Caco-2 (cell line): Measurements from ENCODE around the gene PCNP. TPM values are rescaled to one million over a fixed set of nuclear protein-coding genes. Genes with fewer than 3 reads are reported as not detected.
"Not testable (repeated sequence)": the region's sequence is repeated elsewhere in the genome, so short reads cannot be mapped to it uniquely, and the experiment has no call there.

Experiments
- BruUV-seq: library from RNA; stranded (reverse); fragments of 400-500 nt; replicated peaks from 2 replicates; lab custom pipeline; 2021; lab: Mats Ljungman, UMichigan
- CTCF ChIA-PET: fragments of 300-600 bp; sonication (Branson Sonifier 250); formaldehyde crosslinking; loops from one replicate; lab custom pipeline; 2022; ENCODE audit warnings: antibody characterized with exemption; lab: Charles Lee
- POLR2A ChIA-PET: fragments of 300-600 bp; sonication (Branson Sonifier 250); formaldehyde crosslinking; loops from one replicate; lab custom pipeline; 2022; ENCODE audit warnings: antibody characterized with exemption; lab: Charles Lee
- DNase-seq, 2 experiments: peaks; one replicate each; pipeline versions ENCODE4 v3.0.0 to v3.0.0-alpha.2; 2020 to 2022
- H3K27me3 ChIP-seq: replicated peaks from 2 replicates; pipeline ENCODE4 v1.6.0; 2011; ENCODE audit warnings: low read length; ENCODE audit not compliant: control insufficient read depth, insufficient read depth
- H3K36me3 ChIP-seq: 2 replicates; pipeline ENCODE4 v1.5.1; 2011; ENCODE audit warnings: low read length; ENCODE audit not compliant: control insufficient read depth, insufficient read depth
- H3K4me1 ChIP-seq: fragments of 250-450 bp; sonication (Bioruptor Pico); 2 replicates; pipeline ENCODE4 v1.5.1; 2020; ENCODE audit warnings: mild to moderate bottlenecking
- H3K4me3 ChIP-seq: 2 replicates; pipeline ENCODE4 v1.5.1; 2011; ENCODE audit warnings: low read depth, mild to moderate bottlenecking, control low read depth, low read length
- H3K9me3 ChIP-seq: fragments of 250-450 bp; sonication (Bioruptor Pico); 2 replicates; pipeline ENCODE4 v1.5.1; 2020; ENCODE audit warnings: mild to moderate bottlenecking, moderate library complexity
- H3K27ac Mint-ChIP-seq: one replicate; pipeline ENCODE4 v1.8.0; 2022; ENCODE audit warnings: mixed read lengths; ENCODE audit not compliant: unreplicated experiment
- H3K27me3 Mint-ChIP-seq: one replicate; pipeline ENCODE4 v1.8.0; 2022; ENCODE audit warnings: mixed read lengths; ENCODE audit not compliant: insufficient read depth, unreplicated experiment
- H3K36me3 Mint-ChIP-seq: one replicate; pipeline ENCODE4 v1.8.0; 2022; ENCODE audit warnings: mild to moderate bottlenecking, mixed read lengths; ENCODE audit not compliant: insufficient read depth, unreplicated experiment
- H3K4me1 Mint-ChIP-seq: one replicate; pipeline ENCODE4 v1.8.0; 2022; ENCODE audit warnings: low read depth, mixed read lengths; ENCODE audit not compliant: unreplicated experiment
- H3K4me3 Mint-ChIP-seq: one replicate; pipeline ENCODE4 v1.8.0; 2022; ENCODE audit warnings: mild to moderate bottlenecking, moderate library complexity, mixed read lengths; ENCODE audit not compliant: unreplicated experiment
- H3K9me3 Mint-ChIP-seq: one replicate; pipeline ENCODE4 v1.8.0; 2022; ENCODE audit warnings: mixed read lengths; ENCODE audit not compliant: unreplicated experiment
- intact Hi-C: fragments of 100-400 bp; cut with micrococcal nuclease; formaldehyde crosslinking; loops from one replicate; pipeline ENCODE4 v1.10.0; 2022; ENCODE audit not compliant: unreplicated experiment
- total RNA-seq: library from RNA; stranded (reverse); gene quantifications from 2 replicates; pipeline ENCODE4 v1.2.3, GENCODE V29; 2022
- TF ChIP-seq, protein P1 (sequence below), 2 experiments: fragments of 200-600 bp in 1 of 2; IDR thresholded peaks; 1 replicate in 1 of 2; 2 replicates in 1 of 2; pipeline versions ENCODE4 v1.5.1 to v1.8.0; 2011 to 2022; ENCODE audit warnings: antibody characterized with exemption in 1 of 2, control low read depth in 1 of 2, inconsistent platforms in 1 of 2, low read depth in 1 of 2, low read length in 1 of 2, mild to moderate bottlenecking in 1 of 2, moderate library complexity in 1 of 2; ENCODE audit not compliant: insufficient read depth in 1 of 2, severe bottlenecking in 1 of 2, unreplicated experiment in 1 of 2

The PCNP gene
- total RNA-seq, 1 experiment from 2014 or later, result 141 TPM

DNA sequence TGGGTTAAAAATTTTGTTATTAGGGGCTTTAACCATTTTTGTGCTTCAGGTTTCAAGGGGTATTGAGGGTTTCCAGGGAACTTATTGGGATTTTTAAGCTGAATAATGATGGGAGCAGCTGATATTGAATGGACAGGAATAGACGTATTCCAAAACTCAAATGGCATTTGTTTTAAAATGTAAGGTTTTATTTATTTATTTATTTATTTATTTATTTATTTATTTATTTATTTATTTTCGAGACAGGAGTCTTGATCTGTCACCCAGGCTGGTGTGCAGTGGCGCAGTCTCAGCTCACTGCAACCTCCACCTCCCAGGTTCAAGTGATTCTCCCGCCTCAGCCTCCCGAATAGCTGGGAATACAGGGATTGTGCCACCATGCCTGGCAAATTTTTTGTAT lies 38.8 kb upstream of the PCNP start:
- Mint-ChIP-seq H3K4me3 (no peak overlapping the region), H3K4me1 (peaks cover 16% of the 10 kb centered on the region), H3K36me3 (no peaks in the 10 kb centered on the region), H3K27ac (no peak overlapping the region), H3K27me3 (peaks cover 5% of the 10 kb centered on the region), H3K9me3 (peaks cover 4% of the 10 kb centered on the region)
- H3K4me1 ChIP-seq, result peaks cover 12% of the 10 kb centered on the region
- no TSS peak for BruUV-seq
- H3K36me3 ChIP-seq, result no peaks in the 10 kb centered on the region
- TF ChIP-seq, protein P1, sequence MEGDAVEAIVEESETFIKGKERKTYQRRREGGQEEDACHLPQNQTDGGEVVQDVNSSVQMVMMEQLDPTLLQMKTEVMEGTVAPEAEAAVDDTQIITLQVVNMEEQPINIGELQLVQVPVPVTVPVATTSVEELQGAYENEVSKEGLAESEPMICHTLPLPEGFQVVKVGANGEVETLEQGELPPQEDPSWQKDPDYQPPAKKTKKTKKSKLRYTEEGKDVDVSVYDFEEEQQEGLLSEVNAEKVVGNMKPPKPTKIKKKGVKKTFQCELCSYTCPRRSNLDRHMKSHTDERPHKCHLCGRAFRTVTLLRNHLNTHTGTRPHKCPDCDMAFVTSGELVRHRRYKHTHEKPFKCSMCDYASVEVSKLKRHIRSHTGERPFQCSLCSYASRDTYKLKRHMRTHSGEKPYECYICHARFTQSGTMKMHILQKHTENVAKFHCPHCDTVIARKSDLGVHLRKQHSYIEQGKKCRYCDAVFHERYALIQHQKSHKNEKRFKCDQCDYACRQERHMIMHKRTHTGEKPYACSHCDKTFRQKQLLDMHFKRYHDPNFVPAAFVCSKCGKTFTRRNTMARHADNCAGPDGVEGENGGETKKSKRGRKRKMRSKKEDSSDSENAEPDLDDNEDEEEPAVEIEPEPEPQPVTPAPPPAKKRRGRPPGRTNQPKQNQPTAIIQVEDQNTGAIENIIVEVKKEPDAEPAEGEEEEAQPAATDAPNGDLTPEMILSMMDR (IDR thresholded peaks at IDR 0.05; ENCODE audit: insufficient read depth in 1 of 2, low read depth in 1 of 2, low read length in 1 of 2, severe bottlenecking in 1 of 2, unreplicated experiment in 1 of 2), result no peak
- CTCF ChIA-PET, result no interaction called here
- no peaks in the 10 kb centered on the region for H3K27me3 ChIP-seq
- intact Hi-C loops, result no loop called here
- DNase-seq, result no peak
- H3K4me3 ChIP-seq, result no peak overlapping the region
- POLR2A ChIA-PET, result no interaction called here
- 0 out of 2 replicates have a peak, but pooled peaks cover 4% of the 10 kb centered on the region for H3K9me3 ChIP-seq

DNA sequence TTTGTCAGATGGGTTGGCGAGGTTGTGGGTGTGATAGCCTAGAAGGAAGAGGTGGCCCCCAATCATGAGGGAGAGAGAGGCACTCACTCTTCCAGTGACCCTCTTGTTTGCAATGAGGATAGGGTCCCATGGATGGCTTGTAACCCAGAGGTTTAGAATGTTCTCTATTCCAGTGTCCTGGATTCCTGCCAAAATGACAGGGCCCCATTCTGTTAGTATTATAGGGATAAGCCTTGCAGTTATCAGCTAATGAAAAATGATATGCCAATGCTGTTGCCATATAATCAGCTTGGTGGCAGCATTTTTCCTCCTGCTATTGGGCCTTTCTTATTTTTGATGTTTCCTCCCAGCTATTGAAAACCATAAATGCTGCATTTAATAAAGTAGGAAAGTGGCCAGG lies 37.7 kb upstream of the PCNP start:
- Mint-ChIP-seq H3K9me3 (no peaks in the 10 kb centered on the region), H3K27me3 (peaks cover 5% of the 10 kb centered on the region), H3K4me3 (no peak overlapping the region), H3K27ac (no peak overlapping the region), H3K4me1 (peaks cover 16% of the 10 kb centered on the region), H3K36me3 (no peaks in the 10 kb centered on the region)
- no TSS peak for BruUV-seq
- Histone ChIP-seq H3K4me3 (no peak overlapping the region), H3K9me3 (no peaks in the 10 kb centered on the region), H3K36me3 (no peaks in the 10 kb centered on the region), H3K4me1 (peaks cover 12% of the 10 kb centered on the region), H3K27me3 (no peaks in the 10 kb centered on the region)
- POLR2A ChIA-PET, result no interaction called here
- no peak for DNase-seq
- intact Hi-C loops, result no loop called here
- TF ChIP-seq, protein P1 (IDR thresholded peaks at IDR 0.05; ENCODE audit: insufficient read depth in 1 of 2, low read depth in 1 of 2, low read length in 1 of 2, severe bottlenecking in 1 of 2, unreplicated experiment in 1 of 2), result no peak
- CTCF ChIA-PET, result no interaction called here

DNA sequence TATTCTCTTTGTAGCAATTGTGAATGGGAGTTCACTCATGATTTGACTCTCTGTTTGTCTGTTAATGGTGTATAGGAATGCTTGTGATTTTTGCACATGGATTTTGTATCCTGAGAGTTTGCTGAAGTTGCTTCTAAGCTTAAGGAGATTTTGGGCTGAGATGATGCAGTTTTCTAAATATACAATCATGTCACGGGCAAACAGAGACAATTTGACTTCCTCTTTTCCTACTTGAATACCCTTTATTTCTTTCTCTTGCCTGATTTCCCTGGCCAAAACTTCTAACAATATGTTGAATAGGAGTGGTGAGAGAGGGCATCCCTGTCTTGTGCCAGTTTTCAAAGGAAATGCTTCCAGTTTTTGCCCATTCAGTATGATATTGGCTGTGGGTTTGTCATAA lies 37.0 kb upstream of the PCNP start:
- BruUV-seq, H3K4me3 Mint-ChIP-seq, H3K27me3 Mint-ChIP-seq, H3K36me3 Mint-ChIP-seq, H3K36me3 ChIP-seq, intact Hi-C loops, H3K4me3 ChIP-seq, H3K27me3 ChIP-seq, H3K9me3 Mint-ChIP-seq, H3K9me3 ChIP-seq, CTCF ChIA-PET, POLR2A ChIA-PET, H3K27ac Mint-ChIP-seq, DNase-seq: not testable (repeated sequence)
- peaks cover 15% of the 10 kb centered on the region for H3K4me1 Mint-ChIP-seq
- peaks cover 12% of the 10 kb centered on the region for H3K4me1 ChIP-seq

DNA sequence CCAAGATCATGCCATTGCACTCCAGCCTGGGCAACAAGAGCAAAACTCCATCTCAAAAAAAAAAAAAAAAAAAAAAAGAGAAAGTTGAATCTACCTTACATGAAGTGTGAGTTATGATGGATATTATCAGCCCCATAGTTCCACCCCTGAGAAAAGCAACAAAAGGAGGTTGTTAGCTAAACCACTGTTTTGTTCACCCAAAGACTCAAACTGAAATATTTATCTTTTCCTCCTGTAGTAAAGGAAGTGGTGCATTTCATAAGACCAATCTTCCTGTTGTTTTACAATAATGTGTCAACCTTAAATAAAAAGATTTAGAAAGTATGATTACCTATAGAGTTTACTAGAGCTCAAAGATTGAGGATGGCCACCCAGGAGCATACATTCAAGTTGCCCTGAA lies 31.0 kb upstream of the PCNP start:
- peaks cover 3% of the 10 kb centered on the region for H3K4me1 ChIP-seq
- TF ChIP-seq, protein P1 (IDR thresholded peaks at IDR 0.05; ENCODE audit: insufficient read depth in 1 of 2, low read depth in 1 of 2, low read length in 1 of 2, severe bottlenecking in 1 of 2, unreplicated experiment in 1 of 2), result no peak
- ChIA-PET CTCF (no interaction called here), POLR2A (interaction anchor here (0.6 kb wide), 1 partner anchor 133 kb away, joined by 3 read pairs; no protein-coding TSS in a partner anchor)
- BruUV-seq, result no TSS peak
- no peak for DNase-seq
- no peaks in the 10 kb centered on the region for H3K36me3 ChIP-seq
- Mint-ChIP-seq H3K4me1 (peaks cover 2% of the 10 kb centered on the region), H3K4me3 (no peak overlapping the region), H3K9me3 (no peaks in the 10 kb centered on the region), H3K36me3 (no peaks in the 10 kb centered on the region), H3K27me3 (peaks cover 3% of the 10 kb centered on the region), H3K27ac (no peak overlapping the region)
- H3K4me3 ChIP-seq, result no peak overlapping the region
- no peaks in the 10 kb centered on the region for H3K27me3 ChIP-seq
- peaks cover 3% of the 10 kb centered on the region; the same call in 1 of the 2 replicates for H3K9me3 ChIP-seq
- intact Hi-C loops, result loop anchor here (10.0 kb wide), 1 partner anchor 158 kb away; no protein-coding TSS in a partner anchor
